Heart left ventricle (tissue), 16 donors: ENCODE results near the gene SLC16A9. TPM values are rescaled to one million over a fixed set of nuclear protein-coding genes. Genes with fewer than 3 reads are reported as not detected.

Experiments used
- ATAC-seq, 4 donors: fragments of 200-7000 bp; cut with Tn5 transposase; one replicate each; pipeline ENCODE4 v1.9.1; 2020 to 2022; ENCODE audit warnings: moderate library complexity in 4 of 4, mild to moderate bottlenecking in 3 of 4, moderate number of reproducible peaks in 1 of 4
- DNase-seq, 5 donors: peaks; one replicate each; pipeline ENCODE4 v3.0.0-alpha.2; 2020
- H3K27ac ChIP-seq, 12 donors: fragments of 200-600 bp; sonication (generic) in 4 of 12; one replicate each; pipeline versions ENCODE4 v1.5.0 to v1.8.0; 2016 to 2022; ENCODE audit warnings: mild to moderate bottlenecking in 2 of 12
- H3K27me3 ChIP-seq, 9 donors: fragments of 200-600 bp; sonication (generic) in 2 of 9; one replicate each; pipeline versions ENCODE4 v1.5.1 to v1.8.0; 2016 to 2022; ENCODE audit warnings: mild to moderate bottlenecking in 3 of 9
- H3K36me3 ChIP-seq, 9 donors: fragments of 200-600 bp; sonication (generic) in 2 of 9; one replicate each; pipeline versions ENCODE4 v1.5.0 to v1.8.0; 2018 to 2022; ENCODE audit warnings: mild to moderate bottlenecking in 2 of 9
- H3K4me1 ChIP-seq, 12 donors: fragments of 200-600 bp; sonication (generic) in 4 of 12; one replicate each; pipeline versions ENCODE4 v1.5.0 to v1.8.0; 2016 to 2022; ENCODE audit warnings: mild to moderate bottlenecking in 3 of 12
- H3K4me3 ChIP-seq, 12 donors: fragments of 200-600 bp; sonication (generic) in 4 of 12; one replicate each; pipeline versions ENCODE4 v1.5.0 to v1.8.0; 2017 to 2022; ENCODE audit warnings: mild to moderate bottlenecking in 9 of 12, moderate library complexity in 4 of 12
- H3K9me3 ChIP-seq, 12 donors: fragments of 200-600 bp; sonication (generic) in 4 of 12; one replicate each; pipeline versions ENCODE4 v1.5.0 to v1.8.0; 2016 to 2022; ENCODE audit warnings: mild to moderate bottlenecking in 1 of 12
- CTCF ChIP-seq, 12 donors: fragments of 200-600 bp; sonication (generic) in 4 of 12; IDR thresholded peaks; one replicate each; pipeline versions ENCODE4 v1.5.0 to v1.8.0; 2018 to 2022; ENCODE audit warnings: antibody characterized with exemption in 12 of 12, mild to moderate bottlenecking in 5 of 12
- POLR2A ChIP-seq, 2 donors: fragments of 450-650 bp; IDR thresholded peaks; one replicate each; pipeline ENCODE4 v1.6.1; 2017; ENCODE audit warnings: antibody characterized with exemption in 2 of 2, mild to moderate bottlenecking in 2 of 2, moderate library complexity in 2 of 2
- WGBS, 4 donors: extraction: QIAGEN DNeasy Blood & Tissue Kit in 2 of 4; methylation state at CpG; one replicate each; pipeline versions ENCODE4 v1.1.5 to v1.1.7; 2013 to 2018; 5-methylcytosine and 5-hydroxymethylcytosine counted together
- intact Hi-C, 10 donors: fragments of 100-400 bp; cut with DNase I; formaldehyde crosslinking; loops; one replicate each; pipeline versions ENCODE4 v1.11.1 to v1.14.2; 2022
- polyA plus RNA-seq, 2 donors: library from polyadenylated mRNA; stranded (reverse); fragments of 200-250 nt; gene quantifications; one replicate each; pipeline ENCODE4 v1.2.3, GENCODE V29; 2013
- total RNA-seq, 9 donors: library from RNA; depleted of rRNA in 2 of 9; stranded (reverse); fragments of >200 nt in 2 of 9; fragmentation: NEBNext Ultra II Directional in 3 of 9; extraction: Animal tissue kit (Norgen Biotek cat#: 25700) in 3 of 9; gene quantifications; one replicate each; pipeline versions ENCODE4 v1.1.0 to v1.2.4, GENCODE V29; 2016 to 2023
- donor health status: ischemic (EF 13 %, LVEDD 7.1; RV severe dilation, severe dysfunction).
- donor health status: healthy with polysubstance abuse.
- donor health status: DM: no; HTN: yes; CAD: no.
- donor health status: DM: no; HTN: no; CAD: no.
- donor health status: ischemic (EF 25% LVEDD 6.9; RV normal size, moderate dysfunction).
- donor health status: ischemic (EF 25% LVEDD 5.7; RV mildly dilated, moderate dysfunction).
- donor health status: healthy.
- donor health status: DM: yes; HTN: yes; CAD: no.
- donor health status: ischemic (EF 35%, LVEDD 5.7; RV mildly dilated, moderate dysfunction).
- donor health status: nonischemic (EF 11% LVEDD 7.7; RV severe dilation, severe dysfunction).
- donor health status: DM: yes; HTN: yes; CAD: no.
- donor health status: PGD.
- donor health status: ischemic (EF 29% LVEDD 5.4; RV normal size, mild dysfunction).
- donor health status: nonischemic (EF 23%, LVEDD 6.1; RV moderate dilation, normal function).

The SLC16A9 gene
- total and polyA plus RNA-seq, 11 donors = 0.07 to 3.0 (median 0.63) TPM

- WGBS, 4 donors = 59 to 72% (median 60%) methylated on average over 3 of the region's 3 CpGs
- intact Hi-C loops = no loop called here
- no peak within 1 kb of the TSS for H3K4me3 ChIP-seq
- TF ChIP-seq CTCF (IDR thresholded peaks at IDR 0.05) (no peak), POLR2A (IDR thresholded peaks at IDR 0.05) (no peak)
- no peak within 1 kb of the TSS for H3K27ac ChIP-seq
- ATAC-seq (no peak), DNase-seq (no peak)
- H3K9me3 ChIP-seq = no peaks in the 10 kb centered on the region
- no peaks in the 10 kb centered on the region for H3K36me3 ChIP-seq
- H3K27me3 ChIP-seq = no peaks in the 10 kb centered on the region
- H3K4me1 ChIP-seq = peaks cover 0 to 8% (median 0%) of the 10 kb centered on the region in 12 donors
These were observed 43.6 kb upstream of the SLC16A9 start, which contains the start of gene MRLN for GRCh38 chr10:59753267-59753666. MRLN (minus strand) TSS chr10:59753455.

GRCh38 chr10:59752278-59752940, 42.8 kb upstream of the SLC16A9 start:
- Histone ChIP-seq H3K36me3 (no peaks in the 10 kb centered on the region), H3K27ac (no peak overlapping the region), H3K4me3 (no peak overlapping the region), H3K27me3 (no peaks in the 10 kb centered on the region), H3K4me1 (peaks cover 0 to 8% (median 0%) of the 10 kb centered on the region in 12 donors), H3K9me3 (no peaks in the 10 kb centered on the region)
- 53 to 69% (median 63%) methylated on average over 2 of the region's 2 CpGs for WGBS, 4 donors
- no peak for TF ChIP-seq POLR2A (IDR thresholded peaks at IDR 0.05)
- TF ChIP-seq CTCF (IDR thresholded peaks at IDR 0.05) = no peak
- intact Hi-C loops = no loop called here
- ATAC-seq (no peak), DNase-seq (no peak)

GRCh38 chr10:59750155-59750945, 40.7 kb upstream of the SLC16A9 start:
- WGBS, 4 donors = 67 to 75% (median 73%) methylated on average over 12 of the region's 12 CpGs

More at GRCh38 chr10:59750155-59750945, 40.7 kb upstream of the SLC16A9 start:
- DNase-seq = peak in 2 of 5 donors; percentile 14 to 33
- no peaks in the 10 kb centered on the region for H3K9me3 ChIP-seq
- peaks cover 0 to 8% (median 0%) of the 10 kb centered on the region in 12 donors for H3K4me1 ChIP-seq
- H3K36me3 ChIP-seq = no peaks in the 10 kb centered on the region
- TF ChIP-seq POLR2A (IDR thresholded peaks at IDR 0.05) = no peak
- no peak for TF ChIP-seq CTCF (IDR thresholded peaks at IDR 0.05)
- no peak overlapping the region for H3K27ac ChIP-seq
- no peak overlapping the region for H3K4me3 ChIP-seq
- H3K27me3 ChIP-seq = no peaks in the 10 kb centered on the region
- intact Hi-C loops = no loop called here
- ATAC-seq = peak in 2 of 4 donors; percentile 43 to 72
